ENCODE measurements around the gene PITX1.
A peak's percentile ranks its signal among the peaks of the same experiment; 100 is the strongest.
"Not testable (repeated sequence)": the region's sequence is repeated elsewhere in the genome, so short reads cannot be mapped to it uniquely, and the experiment has no call there.

PITX1 gene

DNA sequence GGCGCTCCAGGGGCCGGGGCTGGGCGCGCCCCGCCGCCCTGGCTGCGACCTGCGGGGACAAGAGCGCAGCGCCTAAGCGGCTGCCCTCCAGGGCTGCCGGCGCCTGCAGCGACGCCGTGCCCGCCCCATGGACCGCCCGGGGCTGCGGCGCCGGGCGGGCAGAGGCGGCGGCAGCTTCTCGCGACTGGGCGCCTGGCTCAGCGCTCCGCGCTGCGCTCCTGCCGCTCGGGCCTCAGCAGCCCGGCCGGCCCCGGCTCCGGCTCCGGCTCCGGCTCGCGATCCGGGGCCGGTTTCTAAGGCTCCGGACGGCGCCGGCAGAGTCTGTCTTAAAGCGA, at the start of gene PITX1:
PITX1 (minus strand) TSS at position 328 of the 335 bp plus-strand sequence. CDS start 347 bp downstream, outside the sequence.
- DNase-seq (ENCODE audit: low spot score): no peak

DNA sequence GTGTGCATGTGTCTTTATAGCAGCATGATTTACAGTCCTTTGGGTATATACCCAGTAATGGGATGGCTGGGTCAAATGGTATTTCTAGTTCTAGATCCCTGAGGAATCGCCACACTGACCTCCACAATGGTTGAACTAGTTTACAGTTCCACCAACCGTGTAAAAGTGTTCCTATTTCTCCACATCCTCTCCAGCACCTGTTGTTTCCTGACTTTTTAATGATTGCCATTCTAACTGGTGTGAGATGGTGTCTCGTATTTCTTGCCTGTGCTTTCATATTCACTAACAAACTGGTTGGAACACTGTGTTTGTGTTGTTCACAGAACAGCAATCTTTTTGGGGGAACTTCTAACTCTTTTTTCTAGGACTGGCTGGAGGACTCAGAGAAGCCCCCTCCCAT, 49.3 kb upstream of the PITX1 start:
- not testable (repeated sequence) for DNase-seq (ENCODE audit: low spot score)

DNA sequence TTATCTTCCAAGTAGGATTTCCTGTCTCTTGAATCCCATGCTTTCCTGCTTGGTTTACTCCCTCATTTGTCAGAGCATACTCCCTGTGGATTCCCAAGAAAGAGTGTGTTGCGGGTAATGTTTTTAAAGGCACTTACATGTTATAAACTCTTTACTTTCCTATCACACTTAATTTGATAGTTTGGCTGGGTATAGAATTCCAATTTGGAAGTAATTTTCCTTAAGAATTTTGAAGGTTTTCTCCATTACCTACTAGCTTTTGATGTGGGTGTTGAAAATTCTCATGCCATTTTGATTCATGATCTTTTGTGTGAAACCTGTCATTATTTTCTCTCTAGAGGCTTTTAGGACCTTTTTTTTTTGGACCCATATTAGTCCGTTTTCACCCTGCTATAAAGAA, 47.2 kb upstream of the PITX1 start:
- DNase-seq (ENCODE audit: low spot score): no peak

DNA sequence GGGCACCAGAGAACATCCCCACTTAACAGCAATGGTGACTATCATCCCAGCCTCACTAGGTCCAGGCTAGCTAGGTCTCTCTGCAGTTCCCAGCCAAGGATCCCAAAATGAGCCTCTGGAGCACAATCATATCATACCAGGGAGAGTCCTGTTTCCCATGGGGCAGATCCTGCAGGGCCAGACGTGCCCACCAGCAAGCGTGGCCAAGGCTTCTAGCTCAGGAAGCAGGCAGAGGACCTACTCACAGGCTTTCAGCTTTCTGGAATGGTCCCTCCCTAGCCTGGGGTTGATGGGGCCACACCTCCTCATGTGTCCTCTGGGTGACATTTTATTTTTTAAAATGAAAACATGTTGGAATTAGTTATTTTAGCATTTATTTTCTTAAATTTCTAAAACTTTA, 45.7 kb upstream of the PITX1 start:
- no peak for DNase-seq (ENCODE audit: low spot score)

DNA sequence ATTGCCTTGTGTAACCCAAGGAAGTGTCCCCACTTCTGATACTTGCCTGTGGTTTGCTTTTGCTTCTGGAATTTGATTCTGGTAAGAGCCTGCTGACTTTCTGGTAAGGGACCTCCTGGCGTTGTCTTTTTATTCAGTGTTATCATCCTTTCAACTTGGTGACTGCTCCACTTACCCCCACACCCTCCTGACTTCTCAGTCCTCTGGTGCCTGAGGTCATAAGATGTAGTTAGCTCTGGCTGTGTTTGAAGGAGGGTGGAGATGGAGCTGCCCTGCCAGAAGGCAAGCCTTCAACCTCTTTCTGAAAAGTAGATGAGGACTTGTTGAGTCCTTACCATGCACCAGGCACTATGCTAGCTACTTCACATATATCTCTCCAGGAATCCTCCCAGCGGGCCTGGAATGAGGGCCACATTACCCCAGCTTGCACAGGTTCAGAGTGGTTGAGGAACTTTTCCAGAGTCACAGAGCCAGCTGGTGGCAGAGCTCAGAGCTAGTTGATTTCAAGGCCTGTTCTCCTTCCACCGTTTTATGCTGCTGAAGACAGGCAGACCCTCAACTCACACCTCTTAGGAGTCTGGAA, 45.2 kb upstream of the PITX1 start:
- no peak for DNase-seq (ENCODE audit: low spot score)

DNA sequence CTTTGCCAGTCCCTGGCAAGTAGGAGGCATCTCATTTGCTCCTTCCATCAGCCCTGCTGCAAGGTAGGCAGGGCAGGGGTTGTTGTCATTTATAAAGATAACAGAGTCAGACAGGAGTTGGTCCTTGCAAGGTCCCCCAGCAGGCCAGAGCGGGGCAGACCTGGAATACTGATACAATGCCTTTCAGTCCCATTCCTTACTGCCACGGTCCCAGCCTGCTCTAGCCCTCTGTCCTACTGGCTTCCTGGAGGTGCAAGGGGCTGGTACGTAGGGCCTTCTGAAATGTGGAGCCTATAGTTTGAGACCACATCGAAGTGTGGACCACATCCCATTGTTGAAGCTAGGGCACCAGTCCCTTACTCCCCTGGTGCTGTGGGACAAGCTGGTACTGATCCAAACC, 42.8 kb upstream of the PITX1 start:
- no peak for DNase-seq (ENCODE audit: low spot score)

DNA sequence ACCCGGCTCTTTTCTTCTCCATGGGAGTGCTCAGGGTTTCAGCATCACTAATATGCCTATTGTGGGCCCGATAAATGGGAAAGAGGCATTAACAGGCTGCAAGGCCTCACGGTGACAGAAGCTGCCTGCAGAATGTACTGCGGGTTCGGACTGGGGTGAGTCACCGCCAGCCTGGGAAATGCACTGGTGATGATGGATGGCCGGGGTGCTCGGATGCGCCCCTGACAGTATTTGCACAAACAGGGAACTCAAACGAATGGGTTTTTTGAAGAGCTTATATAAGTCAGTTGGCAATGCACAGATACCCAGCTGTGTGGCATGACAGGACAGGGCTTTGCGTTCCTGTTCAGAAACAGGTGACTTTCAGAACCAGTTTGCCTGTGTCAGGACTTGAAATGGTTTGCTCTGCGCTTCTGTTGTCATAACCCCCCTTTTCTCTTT, 42.0 kb upstream of the PITX1 start:
- no peak for DNase-seq (ENCODE audit: low spot score)

DNA sequence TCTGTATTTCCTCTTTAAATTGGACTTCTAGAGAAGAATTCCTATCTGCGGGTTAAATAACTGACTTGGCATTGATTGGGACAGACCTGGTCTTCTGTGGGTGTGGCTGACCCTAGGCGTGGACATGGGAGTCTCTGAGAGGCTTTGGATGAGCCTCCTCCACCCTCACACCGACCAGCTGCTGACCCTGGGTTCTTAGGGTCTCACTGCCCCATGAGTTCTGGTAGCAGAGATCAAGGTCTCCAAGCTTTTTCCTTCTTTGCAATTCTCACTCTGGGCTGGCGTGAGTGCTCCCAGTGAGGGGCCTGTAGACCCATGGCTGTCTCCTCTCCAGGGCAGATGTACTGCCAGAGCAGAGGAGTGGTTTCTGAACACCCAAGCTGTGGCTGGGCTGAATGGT, 41.6 kb upstream of the PITX1 start:
- DNase-seq (ENCODE audit: low spot score): no peak

DNA sequence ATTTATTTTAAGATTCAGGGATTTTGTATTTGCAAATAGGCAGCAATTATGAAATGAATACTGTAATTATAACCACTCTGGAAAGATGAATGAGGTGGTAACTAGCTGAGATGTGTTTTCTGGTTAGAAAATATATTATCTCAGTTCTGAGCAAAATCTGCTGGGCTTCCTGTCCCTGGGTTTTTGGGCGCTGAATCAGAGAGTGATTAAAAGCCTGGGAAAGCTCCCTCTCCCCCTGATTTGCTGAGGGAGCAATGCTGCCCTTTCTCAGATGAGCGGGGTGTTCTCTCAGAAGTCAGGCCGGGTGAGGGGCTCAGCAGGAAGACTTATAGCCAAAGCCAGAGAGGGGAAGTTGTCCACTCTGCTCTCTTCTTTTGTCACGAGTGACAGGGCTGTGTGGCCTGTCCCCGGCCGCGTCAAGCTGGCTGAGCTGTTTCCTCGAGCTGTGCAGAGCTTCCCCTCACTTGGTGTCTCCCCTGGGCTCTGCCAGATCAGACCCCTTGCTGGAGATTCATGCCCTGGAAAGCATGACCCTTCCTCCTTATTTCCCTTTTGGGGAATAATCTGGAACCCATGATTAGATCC, 39.8 kb upstream of the PITX1 start:
- DNase-seq (ENCODE audit: low spot score): no peak

DNA sequence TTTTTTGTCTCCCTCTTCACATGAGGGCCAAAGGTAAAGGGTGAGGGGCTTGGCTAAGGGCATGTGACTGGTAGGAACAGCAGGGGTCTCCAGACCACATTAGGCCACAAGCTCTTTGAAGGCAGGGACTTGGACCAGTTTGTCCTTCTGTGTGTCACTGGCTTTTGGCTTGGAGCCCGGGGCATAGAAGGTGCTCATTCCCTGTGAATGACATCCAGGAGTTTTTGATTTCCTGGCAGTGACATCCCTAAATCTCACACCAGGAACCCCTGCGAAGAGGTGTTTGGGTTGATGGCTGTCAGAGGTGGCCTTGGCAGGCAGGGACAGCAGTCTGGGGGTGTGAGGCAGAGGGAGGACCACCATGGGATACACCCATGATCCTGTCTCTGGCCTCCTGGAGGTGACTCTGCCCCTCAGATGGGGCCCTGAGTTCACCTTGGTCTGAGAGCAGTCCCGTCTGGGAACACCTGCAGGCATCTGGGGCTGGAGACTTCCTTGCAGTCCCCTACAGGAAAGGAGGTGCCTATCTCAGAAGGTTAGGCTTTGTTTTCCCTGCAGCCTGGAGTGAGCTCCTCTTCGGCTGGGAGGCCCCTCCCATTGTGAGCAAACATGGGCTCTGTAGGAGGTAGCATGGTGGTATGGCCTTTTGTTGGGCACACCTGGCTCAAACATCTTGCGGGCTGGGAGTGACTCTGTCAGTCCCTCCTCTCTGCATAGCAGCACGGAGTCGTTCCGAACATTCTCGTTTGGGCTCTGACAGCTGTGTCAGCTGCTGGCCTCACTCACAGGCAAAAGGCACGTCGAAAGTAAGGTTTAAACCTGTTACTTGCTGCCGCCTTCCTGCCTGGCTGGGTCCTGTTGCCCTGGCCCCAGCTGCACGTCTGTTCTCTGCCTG, 38.6 kb upstream of the PITX1 start:
- no peak for DNase-seq (ENCODE audit: low spot score)

DNA sequence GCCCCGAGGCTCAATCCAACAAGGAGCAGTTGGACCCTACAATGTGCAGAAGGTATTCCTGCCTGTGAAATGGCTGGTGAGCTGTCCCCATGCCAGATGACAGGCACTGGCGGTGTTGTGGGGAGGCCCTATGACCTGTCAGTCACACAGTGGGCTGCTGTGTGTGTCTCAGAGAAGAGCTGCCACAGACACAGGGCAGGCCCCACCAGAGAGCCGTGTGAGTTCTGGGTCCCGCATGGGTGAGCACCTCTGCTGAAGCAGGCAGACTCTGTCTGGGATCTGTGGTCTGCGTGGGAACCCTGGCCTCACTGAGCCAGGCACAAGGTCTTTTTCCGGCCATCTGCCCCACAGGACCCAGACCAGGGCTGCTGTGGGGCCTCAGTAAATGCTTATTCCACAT, 37.3 kb upstream of the PITX1 start:
- no peak for DNase-seq (ENCODE audit: low spot score)

DNA sequence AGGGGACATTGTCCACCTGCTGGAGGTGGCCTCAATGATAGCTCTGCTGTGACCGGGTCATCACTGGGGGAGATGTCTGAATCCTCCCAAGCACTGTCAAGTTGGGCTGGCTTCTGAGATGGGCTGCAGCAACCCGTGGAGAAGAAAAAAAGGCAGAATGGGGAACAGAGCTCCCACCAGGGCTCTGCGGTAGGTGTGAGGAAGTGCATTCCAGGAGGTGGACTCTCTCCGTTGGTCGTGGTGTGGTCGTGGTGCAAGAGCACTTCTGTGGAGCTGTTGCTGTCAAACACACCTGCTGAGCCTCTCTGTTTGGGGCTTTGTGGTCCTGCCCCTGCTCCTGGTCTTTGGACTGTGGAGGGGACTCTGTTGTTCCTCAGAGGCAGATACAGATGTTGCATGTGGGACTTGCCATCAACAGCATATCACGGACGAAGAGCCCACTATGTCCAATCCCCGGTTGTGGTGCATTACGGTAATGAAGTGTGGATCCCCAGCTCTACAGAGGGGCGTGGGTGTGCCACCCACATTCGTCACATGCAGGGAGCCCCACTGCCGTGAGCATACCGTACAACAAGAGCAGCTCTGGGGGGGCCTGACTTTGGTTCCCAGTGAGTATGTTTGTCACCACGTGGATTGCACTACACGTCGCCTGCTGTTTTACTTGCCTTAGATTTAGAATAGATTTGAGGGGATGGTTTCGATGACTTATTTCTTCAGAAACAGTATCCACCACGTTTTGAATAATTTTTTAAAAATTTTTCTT, 36.0 kb upstream of the PITX1 start:
- DNase-seq (ENCODE audit: low spot score): no peak

DNA sequence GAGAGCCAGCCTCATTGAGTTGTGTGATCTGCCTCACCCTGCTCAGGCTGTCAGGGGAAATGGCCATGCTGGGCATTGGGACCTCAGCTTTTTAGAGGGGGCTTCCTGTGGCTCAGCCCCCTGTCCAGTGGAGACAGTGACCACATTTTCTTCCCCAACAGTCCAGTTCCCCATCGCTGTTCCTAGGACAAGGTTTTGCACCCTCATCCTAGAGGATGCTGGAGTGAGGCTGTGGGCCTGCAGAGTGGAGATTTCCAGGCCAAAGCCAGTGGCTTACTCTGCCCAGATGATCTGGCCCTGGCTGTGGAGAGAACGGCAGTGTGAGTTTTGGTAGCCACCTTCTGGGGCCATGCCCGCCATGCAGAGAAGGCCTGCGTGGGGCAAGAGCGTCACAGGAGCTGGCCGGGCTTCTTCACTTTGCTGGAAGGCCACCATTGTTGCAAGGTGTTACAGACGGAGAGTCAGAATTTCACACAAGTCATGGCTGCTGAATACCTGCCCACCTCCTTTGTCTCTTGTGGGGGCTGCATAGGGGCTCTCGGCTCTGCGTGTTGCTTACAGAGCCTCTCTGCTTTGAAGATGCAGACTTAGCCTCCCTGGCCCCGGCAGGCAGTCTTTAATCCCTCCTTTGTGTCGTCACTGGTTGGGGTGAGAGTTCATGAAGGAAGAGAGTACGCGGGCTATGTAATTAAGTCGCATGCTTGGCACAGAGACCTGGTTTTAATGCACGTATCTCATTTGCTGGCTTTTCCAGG, 35.2 kb upstream of the PITX1 start:
- DNase-seq (ENCODE audit: low spot score): no peak

DNA sequence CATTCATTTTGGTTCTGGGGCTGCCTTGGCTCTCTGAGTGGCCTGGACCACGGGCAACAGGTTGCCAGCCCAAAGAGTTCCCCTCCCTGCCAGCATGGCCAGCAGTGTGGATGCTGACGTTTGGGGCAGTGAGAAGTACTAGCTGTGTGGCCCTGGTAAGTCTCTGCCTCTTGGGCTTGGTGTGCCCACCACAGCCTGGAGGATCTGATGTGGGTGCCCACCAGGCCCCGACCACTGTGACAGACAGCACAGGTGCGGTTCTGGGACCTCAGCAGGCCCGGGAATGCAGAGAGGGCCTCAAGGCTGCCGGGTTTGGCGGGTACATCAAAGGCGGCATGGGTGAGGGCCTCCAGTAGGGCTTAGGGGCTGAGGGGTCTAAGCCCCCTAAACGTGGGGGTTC, 33.6 kb upstream of the PITX1 start:
- DNase-seq (ENCODE audit: low spot score): no peak

DNA sequence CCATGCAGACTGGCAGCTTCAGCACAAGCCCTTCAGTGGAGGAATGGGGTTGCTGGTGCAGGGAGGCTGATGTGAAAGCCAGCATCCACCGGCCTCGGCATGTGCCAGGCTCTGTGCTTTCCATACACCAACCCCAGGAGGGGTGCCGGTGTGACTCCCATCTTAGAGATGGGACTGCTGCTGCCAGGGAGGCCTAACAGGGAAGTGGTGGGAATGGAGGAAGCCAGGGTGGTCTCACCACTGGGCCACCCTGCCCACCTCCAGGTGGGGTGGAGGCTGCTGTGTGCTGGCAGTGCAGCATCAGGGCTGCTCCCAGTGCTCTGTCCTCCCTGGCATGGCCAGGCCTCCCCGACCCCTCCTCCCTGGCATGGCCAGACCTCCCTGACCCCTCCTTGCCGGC, 32.8 kb upstream of the PITX1 start:
- DNase-seq (ENCODE audit: low spot score): no peak

DNA sequence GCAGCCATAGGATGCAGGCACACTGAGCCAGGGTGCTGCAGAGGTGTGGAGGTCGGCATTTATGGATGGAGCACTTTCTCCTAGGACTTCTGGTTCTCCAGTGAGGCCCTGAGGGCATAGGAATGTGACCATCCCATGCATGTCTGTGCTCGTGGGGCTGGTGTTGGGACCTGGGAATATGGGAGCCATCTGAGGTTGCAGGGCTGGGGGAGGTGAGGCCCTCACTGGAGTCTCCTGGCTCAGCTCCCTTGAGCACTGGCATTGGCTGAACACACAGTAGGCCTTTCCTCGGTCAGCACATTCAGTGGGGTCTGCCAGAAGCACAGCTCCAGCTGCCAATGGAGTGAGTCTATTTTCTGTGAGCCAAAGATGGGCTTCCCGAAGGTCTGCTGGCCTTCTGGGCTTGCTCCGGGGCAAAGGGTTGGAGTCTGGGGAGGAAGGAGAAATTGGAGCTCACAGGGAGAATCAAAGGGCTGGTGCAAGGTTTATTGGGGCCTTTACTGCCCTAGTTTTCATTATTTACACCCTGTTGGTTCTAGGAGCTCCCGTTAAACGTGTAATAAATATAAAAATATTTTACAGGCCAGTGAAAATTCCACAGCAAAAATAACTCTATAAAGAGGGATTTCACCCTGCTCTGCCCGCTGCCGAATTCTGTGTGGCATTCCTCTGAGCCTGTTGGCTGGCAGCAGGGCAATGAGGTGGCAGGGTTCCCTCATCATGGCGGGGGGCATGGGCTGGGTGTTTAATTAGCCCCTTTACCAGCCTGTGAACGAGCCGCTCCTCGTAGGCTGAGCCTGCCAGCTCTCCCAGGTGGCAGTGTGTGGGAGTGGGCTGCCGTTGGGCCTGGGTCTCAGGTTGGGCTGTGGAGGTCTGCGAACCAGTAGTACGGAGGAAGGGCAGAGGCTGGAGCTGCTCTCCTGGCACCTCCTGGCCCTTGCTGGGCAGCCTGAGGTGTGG, 31.6 kb upstream of the PITX1 start:
- no peak for DNase-seq (ENCODE audit: low spot score)

DNA sequence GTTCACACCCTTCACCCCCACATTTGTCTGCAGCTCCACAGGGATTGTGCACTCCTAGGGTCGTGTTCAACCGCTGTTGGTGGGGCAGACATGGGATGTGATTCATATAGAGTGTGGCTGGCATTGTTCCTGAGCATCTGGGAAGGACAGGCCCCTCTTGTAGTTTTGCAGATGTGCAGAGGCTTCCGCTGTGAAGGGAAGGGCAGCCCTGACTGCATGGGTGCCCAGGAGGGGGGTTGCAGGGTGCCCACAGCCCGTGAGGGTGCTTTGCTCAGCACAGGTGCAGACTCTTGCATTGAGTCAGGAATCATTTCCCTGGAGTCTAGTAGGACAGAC, 30.2 kb upstream of the PITX1 start:
- no peak for DNase-seq (ENCODE audit: low spot score)

DNA sequence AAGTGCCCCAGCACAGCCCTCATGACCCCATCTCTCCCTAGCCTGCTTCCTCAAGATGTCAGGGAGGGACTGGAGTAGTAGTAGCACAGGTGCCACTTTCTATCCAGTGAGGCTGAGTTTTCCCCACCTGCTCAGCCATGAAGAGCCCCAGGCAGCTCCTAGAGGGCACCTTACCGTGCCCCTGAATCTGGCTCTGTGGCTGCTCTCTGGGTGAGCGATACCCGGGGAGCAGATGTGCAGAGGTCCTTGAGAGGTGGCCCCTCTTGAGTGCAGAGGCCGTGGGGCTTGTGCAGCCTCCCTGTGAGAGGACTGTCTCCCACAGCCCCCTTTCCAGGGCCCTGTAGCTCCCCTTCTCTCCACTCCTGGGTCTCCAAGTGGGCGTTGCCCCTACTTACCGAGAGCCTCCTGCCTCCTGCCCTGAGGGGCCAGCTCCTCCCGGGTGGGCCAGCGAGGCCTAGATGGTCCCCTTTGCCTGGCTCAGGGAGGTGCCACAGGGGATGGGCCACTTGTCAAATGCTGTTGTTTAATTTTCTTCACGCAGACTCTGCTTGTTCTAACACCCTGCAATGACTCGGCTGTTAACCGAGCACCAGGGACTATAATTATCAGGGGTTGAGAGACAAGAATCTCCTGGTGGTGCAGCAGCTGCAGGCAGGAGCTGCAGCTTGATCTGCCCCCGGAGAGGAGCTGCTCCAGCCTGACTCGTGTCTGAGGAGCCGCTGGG, 29.6 kb upstream of the PITX1 start:
- peak; percentile 11 for DNase-seq (ENCODE audit: low spot score)

DNA sequence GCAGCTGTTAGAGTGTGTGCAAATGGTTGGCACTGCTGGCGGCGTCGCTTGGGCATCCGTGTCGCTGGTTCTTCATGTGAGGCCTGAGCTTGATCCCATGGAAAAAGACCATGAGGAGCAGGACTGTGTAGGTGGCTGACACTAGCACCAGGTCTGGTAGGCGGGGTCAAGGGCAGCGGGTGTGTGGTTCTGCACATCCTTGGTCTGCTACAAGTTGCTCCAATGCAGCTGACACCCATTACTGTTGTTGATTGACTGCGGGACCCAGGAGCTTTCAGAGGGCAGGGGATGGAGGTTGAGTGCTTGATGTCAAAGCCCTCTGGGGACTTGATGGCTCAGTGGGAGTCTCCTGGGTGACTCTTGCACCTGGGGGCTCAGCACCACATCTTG, 29.0 kb upstream of the PITX1 start:
- no peak for DNase-seq (ENCODE audit: low spot score)
